HEK293T (cell line): ENCODE data around the gene MBLAC2.

Source experiments
- CTCF ChIA-PET: fragments of 350-600 bp; formaldehyde crosslinking; extraction: SDS; loops from one replicate; lab custom pipeline; 2021; ENCODE audit warnings: antibody characterized with exemption, inconsistent platforms; lab: Yijun Ruan, JAX
- POLR2A ChIA-PET: fragments of 350-600 bp; formaldehyde crosslinking; extraction: SDS; loops from one replicate; lab custom pipeline; 2020; ENCODE audit warnings: antibody characterized with exemption, inconsistent platforms; lab: Yijun Ruan, JAX
- DNase-seq: peaks from one replicate; pipeline ENCODE4 v3.0.0; 2012; ENCODE audit warnings: mixed read lengths; ENCODE audit errors: extremely low spot score
- ARNT ChIP-seq: fragments of 450-650 bp; IDR thresholded peaks from 2 replicates; pipeline ENCODE4 v1.6.1; 2017; ENCODE audit warnings: mild to moderate bottlenecking
- BHLHE40 ChIP-seq: fragments of 450-650 bp; IDR thresholded peaks from 2 replicates; pipeline ENCODE4 v1.6.1; 2016; ENCODE audit warnings: mild to moderate bottlenecking, moderate library complexity, borderline replicate concordance
- CTBP1 ChIP-seq: fragments of 450-650 bp; IDR thresholded peaks from 2 replicates; pipeline ENCODE4 v1.6.1; 2016; ENCODE audit warnings: borderline replicate concordance
- ELF4 ChIP-seq: fragments of 450-650 bp; IDR thresholded peaks from 2 replicates; pipeline ENCODE4 v1.6.1; 2017; ENCODE audit warnings: antibody characterized with exemption
- FOXA1 ChIP-seq: fragments of 450-650 bp; IDR thresholded peaks from 2 replicates; pipeline ENCODE4 v1.6.1; 2016; ENCODE audit warnings: mild to moderate bottlenecking
- FOXK2 ChIP-seq: fragments of 450-650 bp; IDR thresholded peaks from 2 replicates; pipeline ENCODE4 v1.6.1; 2016; ENCODE audit warnings: mild to moderate bottlenecking
- FOXM1 ChIP-seq: fragments of 450-650 bp; IDR thresholded peaks from 2 replicates; pipeline ENCODE4 v1.6.1; 2017; ENCODE audit warnings: mild to moderate bottlenecking, borderline replicate concordance
- HDGF ChIP-seq: fragments of 450-650 bp; IDR thresholded peaks from 2 replicates; pipeline ENCODE4 v1.6.1; 2017; ENCODE audit warnings: antibody characterized with exemption, borderline replicate concordance
- L3MBTL2 ChIP-seq: fragments of 450-650 bp; conservative IDR thresholded peaks from 2 replicates; pipeline ENCODE4 v1.6.1; 2016; ENCODE audit warnings: mild to moderate bottlenecking
- LEF1 ChIP-seq: fragments of 450-650 bp; IDR thresholded peaks from 2 replicates; pipeline ENCODE4 v1.6.1; 2017; ENCODE audit warnings: mild to moderate bottlenecking, borderline replicate concordance
- NFRKB ChIP-seq: fragments of 450-650 bp; IDR thresholded peaks from 2 replicates; pipeline ENCODE4 v1.6.1; 2016; ENCODE audit warnings: mild to moderate bottlenecking, moderate library complexity
- PKNOX1 ChIP-seq: fragments of 450-650 bp; IDR thresholded peaks from 2 replicates; pipeline ENCODE4 v1.6.1; 2016
- SP1 ChIP-seq: fragments of 450-650 bp; IDR thresholded peaks from 2 replicates; pipeline ENCODE4 v1.6.1; 2017
- SUZ12 ChIP-seq: fragments of 450-650 bp; IDR thresholded peaks from 2 replicates; pipeline ENCODE4 v1.6.1; 2016; ENCODE audit warnings: mild to moderate bottlenecking
- TARDBP ChIP-seq: fragments of 450-650 bp; IDR thresholded peaks from 2 replicates; pipeline ENCODE4 v1.6.1; 2016
- ZNF384 ChIP-seq: fragments of 450-650 bp; IDR thresholded peaks from 2 replicates; pipeline ENCODE4 v1.6.1; 2016

Gene MBLAC2

GRCh38 chr5:90479611-90480385 is 5.2 kb upstream of the MBLAC2 start:
- POLR2A ChIA-PET: no interaction called here
- DNase-seq: no peak
- CTCF ChIA-PET: no interaction called here
- TF ChIP-seq LEF1: no peak
- TF ChIP-seq CTBP1: no peak
- no peak for TF ChIP-seq FOXK2

- POLR2A ChIA-PET: interaction anchor here (1.4 to 2.1 kb wide), 2 partner anchors 68 to 81 kb away, joined by 3 to 5 read pairs; partner anchors contain the start of genes ADGRV1 and CETN3
- CTCF ChIA-PET: interaction anchor here (1.0 kb wide), 1 partner anchor 9 kb away, joined by 3 read pairs; no protein-coding TSS in a partner anchor
- TF ChIP-seq ELF4 (no peak), LEF1 (no peak), BHLHE40 (no peak)
- DNase-seq: no peak
Measured at GRCh38 chr5:90477621-90478215, 3.1 kb upstream of the MBLAC2 start.

GRCh38 chr5:90477073-90477472 is 2.5 kb upstream of the MBLAC2 start:
- CTCF ChIA-PET: interaction anchor here (0.9 to 1.1 kb wide), 3 partner anchors 10 to 37 kb away, joined by 3 read pairs; no protein-coding TSS in a partner anchor
- no peak for TF ChIP-seq TARDBP
- TF ChIP-seq ARNT: no peak
- TF ChIP-seq SUZ12: no peak
- TF ChIP-seq ZNF384: no peak
- TF ChIP-seq SP1: no peak
- no peak for TF ChIP-seq CTBP1
- no peak for TF ChIP-seq BHLHE40
- TF ChIP-seq LEF1: no peak
- no peak for TF ChIP-seq L3MBTL2
- DNase-seq: no peak
- POLR2A ChIA-PET: interaction anchor here (1.1 to 2.1 kb wide), 3 partner anchors 53 to 82 kb away, joined by 3 to 5 read pairs (median 3); partner anchors contain the start of genes ADGRV1 and CETN3

GRCh38 chr5:90476391-90476790 is 1.8 kb upstream of the MBLAC2 start:
- DNase-seq: no peak
- POLR2A ChIA-PET: interaction anchor here (1.0 to 2.1 kb wide), 4 partner anchors 21 to 82 kb away, joined by 3 to 5 read pairs (median 4); partner anchors contain the start of genes ADGRV1 and CETN3
- CTCF ChIA-PET: interaction anchor here (0.8 to 1.1 kb wide), 3 partner anchors 23 to 36 kb away, joined by 3 read pairs; no protein-coding TSS in a partner anchor
- TF ChIP-seq FOXA1 (no peak), HDGF (no peak), NFRKB (no peak), SUZ12 (no peak), L3MBTL2 (no peak), LEF1 (no peak), FOXM1 (no peak), ARNT (no peak), BHLHE40 (no peak), FOXK2 (no peak), SP1 (no peak), ZNF384 (no peak), PKNOX1 (no peak), CTBP1 (no peak), TARDBP (no peak), ELF4 (no peak)

- CTCF ChIA-PET: interaction anchor here (0.8 kb wide), 1 partner anchor 24 kb away, joined by 3 read pairs; no protein-coding TSS in a partner anchor
- POLR2A ChIA-PET: interaction anchor here (1.0 to 3.3 kb wide), 16 partner anchors 8 to 128 kb away, joined by 3 to 17 read pairs (median 5); partner anchors contain the start of genes ADGRV1, CETN3 and LYSMD3
- TF ChIP-seq FOXA1: no peak
- TF ChIP-seq PKNOX1: peak; percentile 77
- no peak for DNase-seq
Measured at GRCh38 chr5:90475436-90475980, 937 bp upstream of the MBLAC2 start.

- ChIA-PET POLR2A (interaction anchor here (0.6 to 3.3 kb wide), 15 partner anchors 8 to 141 kb away, joined by 3 to 17 read pairs (median 5); partner anchors contain the start of genes CETN3 and LYSMD3), CTCF (interaction anchor here (0.6 kb wide), 1 partner anchor 9 kb away, joined by 3 read pairs; no protein-coding TSS in a partner anchor)
- DNase-seq: peak; percentile 15
- TF ChIP-seq ARNT: no peak
- TF ChIP-seq NFRKB: no peak
- TF ChIP-seq L3MBTL2: peak; percentile 97
- TF ChIP-seq SP1: no peak
- TF ChIP-seq PKNOX1: no peak
- TF ChIP-seq ZNF384: no peak
Measured at GRCh38 chr5:90473396-90474234, 956 bp downstream of the MBLAC2 start.
